ENCODE measurements around the gene CHST11.

CHST11 gene

DNA sequence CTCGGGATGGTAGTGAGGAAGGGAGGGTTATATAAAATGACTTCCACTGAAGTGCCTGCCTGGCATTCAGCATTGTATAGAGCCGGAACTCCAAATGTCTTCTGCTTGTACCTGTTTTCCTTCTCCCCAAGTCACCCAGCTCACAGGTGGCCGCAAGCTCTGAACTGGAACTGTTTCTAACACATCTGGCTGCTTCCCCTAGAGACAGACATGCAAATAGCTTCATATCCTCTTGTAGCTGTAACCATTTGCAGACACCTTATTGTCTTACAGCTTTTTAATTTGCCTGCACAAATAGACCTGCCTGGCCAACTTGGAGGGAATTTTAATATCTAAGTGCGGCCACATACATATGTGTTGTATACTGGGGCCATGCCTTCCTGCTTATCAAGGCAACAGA lies 126.0 kb downstream of the CHST11 start:
- H3K4me3 ChIP-seq (ENCODE audit: low read depth, low read length), result no peak overlapping the region
- TF ChIP-seq, protein P1, sequence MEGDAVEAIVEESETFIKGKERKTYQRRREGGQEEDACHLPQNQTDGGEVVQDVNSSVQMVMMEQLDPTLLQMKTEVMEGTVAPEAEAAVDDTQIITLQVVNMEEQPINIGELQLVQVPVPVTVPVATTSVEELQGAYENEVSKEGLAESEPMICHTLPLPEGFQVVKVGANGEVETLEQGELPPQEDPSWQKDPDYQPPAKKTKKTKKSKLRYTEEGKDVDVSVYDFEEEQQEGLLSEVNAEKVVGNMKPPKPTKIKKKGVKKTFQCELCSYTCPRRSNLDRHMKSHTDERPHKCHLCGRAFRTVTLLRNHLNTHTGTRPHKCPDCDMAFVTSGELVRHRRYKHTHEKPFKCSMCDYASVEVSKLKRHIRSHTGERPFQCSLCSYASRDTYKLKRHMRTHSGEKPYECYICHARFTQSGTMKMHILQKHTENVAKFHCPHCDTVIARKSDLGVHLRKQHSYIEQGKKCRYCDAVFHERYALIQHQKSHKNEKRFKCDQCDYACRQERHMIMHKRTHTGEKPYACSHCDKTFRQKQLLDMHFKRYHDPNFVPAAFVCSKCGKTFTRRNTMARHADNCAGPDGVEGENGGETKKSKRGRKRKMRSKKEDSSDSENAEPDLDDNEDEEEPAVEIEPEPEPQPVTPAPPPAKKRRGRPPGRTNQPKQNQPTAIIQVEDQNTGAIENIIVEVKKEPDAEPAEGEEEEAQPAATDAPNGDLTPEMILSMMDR (IDR thresholded peaks at IDR 0.05; ENCODE audit: low read depth, low read length), result no peak

DNA sequence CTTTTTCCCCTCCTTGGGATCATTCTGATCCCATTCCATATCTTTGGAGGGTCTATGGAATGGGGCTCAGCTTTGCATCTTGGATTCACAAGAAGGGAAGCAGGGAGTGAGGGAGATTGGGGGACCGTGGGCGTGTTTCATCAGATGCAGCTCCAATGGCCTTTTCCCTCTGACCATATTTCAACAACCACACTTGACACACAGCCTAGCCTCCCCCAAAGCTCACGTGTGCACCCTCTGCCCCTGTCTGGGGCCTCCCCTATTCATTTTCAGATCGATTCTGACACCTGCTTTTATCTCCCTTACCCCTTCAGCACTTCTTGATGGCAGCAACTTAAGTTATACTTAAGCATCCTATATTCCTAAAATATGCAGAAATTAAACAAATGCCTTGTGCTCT lies 126.6 kb downstream of the CHST11 start:
- no peak overlapping the region for H3K4me3 ChIP-seq (ENCODE audit: low read depth, low read length)

DNA sequence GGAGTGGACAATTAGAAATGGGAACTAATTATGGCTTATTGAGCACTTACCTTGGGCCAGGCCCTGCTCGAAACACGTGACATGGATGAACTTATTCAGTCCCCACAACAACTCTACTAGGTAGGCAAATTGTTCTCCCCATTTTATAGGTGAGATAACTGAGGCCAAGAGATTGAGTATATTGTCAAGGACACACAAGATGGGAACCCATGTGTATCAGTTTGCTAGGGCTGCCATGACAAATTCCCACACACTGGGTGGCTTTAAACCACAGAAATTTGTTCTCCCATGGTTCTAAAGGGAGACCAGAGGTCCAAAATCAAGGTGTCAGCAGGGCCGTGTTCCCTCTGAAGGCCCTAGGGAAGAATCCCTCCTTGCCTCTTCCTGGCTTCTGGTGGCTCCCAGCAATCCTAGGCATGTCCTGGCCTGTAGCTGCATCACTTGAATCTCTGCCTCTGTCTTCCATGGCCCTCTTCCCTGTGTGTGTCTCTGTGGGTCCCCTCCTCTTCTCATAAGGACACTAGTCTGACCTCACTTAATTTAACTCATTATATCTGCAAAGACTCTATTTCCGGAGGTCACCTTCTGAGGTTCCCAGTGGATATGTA lies 128.8 kb downstream of the CHST11 start:
- TF ChIP-seq, protein P1 (IDR thresholded peaks at IDR 0.05; ENCODE audit: low read depth, low read length), result no peak
- no peak overlapping the region for H3K4me3 ChIP-seq (ENCODE audit: low read depth, low read length)

More for the DNA sequence above, 126.6 kb downstream of the CHST11 start:
- TF ChIP-seq, protein P1 (IDR thresholded peaks at IDR 0.05; ENCODE audit: low read depth, low read length), result no peak

DNA sequence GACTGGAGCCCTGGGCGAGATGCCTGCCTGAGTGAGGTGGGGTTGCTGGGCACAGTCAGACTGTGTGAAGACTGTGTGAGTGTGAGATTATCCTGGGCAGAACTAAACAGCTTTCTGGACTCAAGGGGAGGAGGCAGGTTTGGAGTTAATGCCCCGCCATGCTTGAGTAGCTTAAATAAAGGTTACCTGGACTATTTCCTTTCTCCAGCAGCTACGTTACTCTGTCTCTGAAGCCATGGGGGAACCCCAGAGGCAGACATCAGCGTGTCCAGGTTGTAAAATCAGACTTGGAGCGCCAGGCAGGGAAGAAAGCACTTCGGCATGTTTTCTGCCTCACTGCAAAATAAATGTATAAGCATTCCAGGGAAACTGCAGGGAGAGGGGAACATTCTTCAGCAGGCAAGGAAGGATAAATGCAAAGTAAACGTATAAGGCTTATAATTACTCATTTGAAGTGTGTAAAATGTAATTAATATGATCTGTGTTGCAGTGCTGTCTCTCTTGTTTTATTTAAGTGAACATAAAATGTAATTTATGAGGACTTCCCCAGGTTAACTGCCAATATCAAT lies 129.7 kb downstream of the CHST11 start:
- TF ChIP-seq, protein P1 (IDR thresholded peaks at IDR 0.05; ENCODE audit: low read depth, low read length), result no peak
- H3K4me3 ChIP-seq (ENCODE audit: low read depth, low read length), result no peak overlapping the region

DNA sequence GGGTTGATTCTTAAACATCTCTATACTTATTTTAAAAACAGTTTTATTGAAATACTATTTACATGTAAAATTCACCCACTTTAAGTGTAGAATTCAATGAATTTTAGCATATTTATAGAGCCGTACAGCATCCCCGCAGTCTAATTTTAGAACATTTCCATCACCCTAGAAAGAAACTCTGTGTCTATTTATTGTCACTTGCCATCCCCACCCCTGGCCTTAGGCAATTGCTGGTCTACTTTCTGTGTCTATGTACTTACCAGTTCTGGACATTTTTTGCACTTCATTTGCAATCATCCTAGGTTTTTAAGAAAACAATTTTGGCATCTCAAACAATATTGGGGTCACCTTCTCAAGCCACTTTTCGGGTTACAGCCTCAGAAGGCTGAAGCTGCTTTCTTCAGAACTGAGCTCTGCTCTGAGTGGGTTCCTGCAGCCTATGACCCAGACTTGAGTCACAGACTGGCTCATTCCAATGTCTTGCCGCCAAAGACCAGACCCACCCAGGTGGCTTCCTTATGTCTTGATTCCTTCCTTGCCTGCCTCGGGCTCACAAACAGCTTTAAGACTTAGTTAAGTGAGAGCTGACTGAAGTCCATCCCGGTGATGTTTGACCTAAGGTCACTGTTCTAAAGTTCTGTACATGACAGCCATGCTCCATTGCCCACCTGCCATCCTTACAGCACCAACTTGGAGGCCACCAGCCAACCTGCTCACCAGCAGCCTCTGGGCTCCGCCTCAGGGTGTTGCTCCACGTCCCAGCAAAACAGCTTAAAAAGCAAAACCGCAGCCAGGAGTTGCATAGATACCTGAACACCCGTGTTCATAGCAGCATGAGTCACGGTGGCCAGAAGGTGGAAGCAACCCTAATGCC lies 131.5 kb downstream of the CHST11 start:
- TF ChIP-seq, protein P1 (IDR thresholded peaks at IDR 0.05; ENCODE audit: low read depth, low read length), result no peak
- H3K4me3 ChIP-seq (ENCODE audit: low read depth, low read length), result no peak overlapping the region

DNA sequence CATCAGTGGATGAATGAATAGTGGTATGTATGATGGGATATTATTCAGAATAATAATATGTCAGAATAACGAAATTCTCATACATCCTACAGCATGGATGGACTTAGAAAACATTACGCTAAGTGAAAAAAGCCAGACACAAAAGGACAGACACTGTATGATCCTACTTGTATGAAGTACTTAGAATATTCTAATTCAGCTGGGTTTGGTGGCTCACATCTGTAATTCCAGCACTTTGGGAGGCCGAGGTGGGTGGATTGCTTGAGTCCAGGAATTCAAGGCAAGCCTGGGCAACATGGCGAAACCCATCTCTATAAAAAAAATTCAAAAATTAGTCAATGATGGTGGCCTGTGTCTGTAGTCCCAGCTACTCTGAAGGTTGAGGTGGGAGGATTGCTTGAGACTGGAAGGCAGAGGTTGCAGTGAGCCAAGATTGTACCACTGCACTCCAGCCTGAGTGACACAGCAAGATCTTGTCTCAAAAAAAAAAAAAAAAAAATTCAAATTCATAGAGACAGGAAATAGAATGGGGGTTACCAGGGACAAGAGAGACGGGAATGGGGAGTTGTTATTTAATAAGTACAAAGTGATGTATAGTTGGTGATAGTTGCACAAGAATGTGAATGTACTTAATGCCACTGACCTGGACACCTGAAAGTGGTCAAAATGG lies 132.3 kb downstream of the CHST11 start:
- no peak overlapping the region for H3K4me3 ChIP-seq (ENCODE audit: low read depth, low read length)
- TF ChIP-seq, protein P1 (IDR thresholded peaks at IDR 0.05; ENCODE audit: low read depth, low read length), result no peak
